HK-2 (cell line): Measurements from ENCODE around the gene SCGB3A1.

Experiments
- DNase-seq: peaks from one replicate; pipeline ENCODE4 v3.0.0-alpha.2; 2018; ENCODE audit not compliant: unreplicated experiment

Gene SCGB3A1

DNA sequence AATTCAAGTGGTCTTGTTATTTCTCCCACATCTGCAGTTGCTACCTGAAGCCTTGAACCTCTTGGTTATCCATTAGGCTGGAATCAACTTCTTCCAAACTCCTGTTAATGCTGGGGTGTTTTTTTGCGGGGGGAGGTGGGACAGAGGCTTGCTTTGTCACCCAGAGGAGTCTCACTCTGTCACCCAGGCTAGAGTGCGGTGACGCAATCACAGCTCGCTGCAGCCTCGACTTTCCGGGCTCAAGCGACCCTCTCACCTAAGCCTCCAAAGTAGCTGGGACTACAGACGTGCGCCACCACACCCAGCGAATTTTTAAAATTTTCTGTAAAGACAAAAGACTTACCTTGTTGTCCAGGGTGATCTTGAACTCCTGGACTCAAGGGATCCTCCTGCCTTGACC lies 4.4 kb downstream of the SCGB3A1 start:
- no peak for DNase-seq

DNA sequence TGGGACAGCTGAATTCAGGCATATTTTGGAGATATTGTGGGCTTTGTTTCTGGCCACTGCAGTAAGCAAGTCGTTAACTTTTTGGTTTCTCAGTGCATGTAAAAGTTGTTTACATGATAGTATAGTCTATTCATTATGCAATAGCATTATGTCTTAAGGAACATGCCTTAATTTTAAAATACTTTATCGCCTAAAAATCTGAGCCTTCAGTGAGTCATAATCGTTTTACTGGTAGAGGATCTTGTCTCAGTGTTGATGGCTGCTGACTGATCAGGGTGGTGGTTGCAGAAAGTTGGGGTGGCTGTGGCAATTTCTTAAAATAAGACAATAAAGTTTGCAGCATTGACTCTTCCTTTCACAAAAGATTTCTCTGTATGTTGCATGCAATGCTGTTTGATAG lies 5.1 kb downstream of the SCGB3A1 start:
- no peak for DNase-seq

DNA sequence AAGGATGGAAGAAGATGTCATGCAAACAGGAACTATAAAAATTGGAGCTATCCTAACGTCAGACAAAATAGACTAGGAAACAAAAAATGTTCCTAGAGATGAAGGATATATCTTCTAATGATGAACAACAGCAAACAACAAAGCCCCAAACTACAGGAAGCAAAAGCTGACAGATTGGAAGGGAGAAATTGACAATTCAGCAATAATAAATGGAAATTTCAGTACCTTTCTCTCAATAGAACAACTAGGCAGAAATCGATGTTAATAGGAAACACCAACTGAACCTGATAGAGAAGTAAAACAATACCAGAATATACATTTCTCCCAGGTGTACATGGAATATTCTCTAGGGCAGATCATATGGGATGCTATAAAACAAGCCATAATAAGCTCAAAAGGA lies 7.6 kb downstream of the SCGB3A1 start:
- DNase-seq = no peak

DNA sequence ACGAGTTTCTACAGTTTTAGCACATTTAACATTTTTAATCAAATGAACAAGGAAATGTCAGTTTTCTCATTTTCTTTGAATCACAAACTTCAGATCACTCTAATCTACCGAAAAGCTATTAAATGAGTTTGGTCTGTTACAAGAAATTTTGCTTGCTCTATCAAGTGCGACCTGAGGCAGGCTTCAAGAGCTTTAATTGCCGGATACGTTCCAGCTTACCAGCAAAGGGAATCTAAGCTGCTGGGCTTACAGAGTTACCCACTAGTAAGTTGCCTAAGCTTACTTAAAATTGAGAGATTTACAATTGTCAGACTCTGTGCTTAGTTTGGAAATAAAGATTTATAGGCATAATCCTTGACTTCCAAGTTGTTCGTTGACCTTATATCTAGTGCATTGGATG lies 10.6 kb downstream of the SCGB3A1 start:
- no peak for DNase-seq

DNA sequence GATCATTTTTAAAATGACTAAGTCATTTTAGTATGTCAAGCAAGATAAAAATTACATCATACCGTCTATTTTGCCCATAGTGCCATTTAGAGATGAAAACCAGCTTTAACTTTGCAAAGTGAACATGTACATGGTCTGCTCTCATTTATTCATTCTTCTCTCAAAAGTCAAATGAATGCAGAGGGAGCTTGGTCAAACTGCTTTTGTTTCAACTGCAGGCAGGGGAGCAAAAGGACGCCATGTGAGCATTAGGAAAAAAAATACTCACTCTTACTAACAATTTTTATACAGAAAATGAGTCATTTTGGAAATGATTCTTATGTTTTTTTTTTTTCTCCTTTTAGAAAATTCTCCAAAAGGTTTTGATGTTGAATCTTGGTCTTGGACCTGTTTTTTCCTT lies 15.7 kb downstream of the SCGB3A1 start:
- DNase-seq = no peak

DNA sequence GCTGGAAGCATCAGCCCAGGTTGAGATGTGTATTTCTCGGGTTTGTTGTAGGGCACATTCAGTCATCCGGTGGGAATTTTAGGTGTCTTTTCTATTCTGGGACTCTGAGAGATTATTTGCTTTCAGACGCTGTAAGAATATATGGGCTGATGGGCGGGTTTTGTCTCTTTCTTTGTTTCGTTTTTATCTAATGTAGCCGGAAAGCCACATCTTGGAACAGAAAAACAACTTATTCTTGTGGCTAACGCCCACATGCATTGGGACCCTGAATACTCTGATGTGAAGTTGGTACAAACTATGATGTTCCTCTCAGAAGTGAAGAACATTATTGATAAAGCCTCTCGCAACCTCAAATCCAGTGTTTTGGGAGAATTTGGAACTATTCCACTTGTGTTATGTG lies 22.4 kb downstream of the SCGB3A1 start:
- no peak for DNase-seq

DNA sequence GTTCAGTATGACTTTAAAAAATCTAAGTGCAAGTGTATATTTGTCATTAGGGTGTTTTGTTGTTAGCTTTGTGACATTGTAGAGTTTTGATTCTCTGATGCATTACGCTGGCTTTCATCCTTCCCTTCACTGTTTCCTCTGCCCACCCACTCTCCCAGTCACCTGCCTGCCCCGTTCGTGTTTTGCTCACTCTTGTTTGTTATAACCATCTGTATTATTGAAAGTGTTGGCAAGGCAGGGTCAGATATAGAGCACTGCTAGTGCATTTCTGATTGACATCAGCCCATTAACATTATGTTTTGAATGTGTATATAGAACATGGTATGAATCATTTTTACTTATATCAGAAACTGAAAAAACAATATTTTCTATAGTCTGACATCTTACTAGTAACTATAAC lies 27.3 kb downstream of the SCGB3A1 start:
- no peak for DNase-seq

DNA sequence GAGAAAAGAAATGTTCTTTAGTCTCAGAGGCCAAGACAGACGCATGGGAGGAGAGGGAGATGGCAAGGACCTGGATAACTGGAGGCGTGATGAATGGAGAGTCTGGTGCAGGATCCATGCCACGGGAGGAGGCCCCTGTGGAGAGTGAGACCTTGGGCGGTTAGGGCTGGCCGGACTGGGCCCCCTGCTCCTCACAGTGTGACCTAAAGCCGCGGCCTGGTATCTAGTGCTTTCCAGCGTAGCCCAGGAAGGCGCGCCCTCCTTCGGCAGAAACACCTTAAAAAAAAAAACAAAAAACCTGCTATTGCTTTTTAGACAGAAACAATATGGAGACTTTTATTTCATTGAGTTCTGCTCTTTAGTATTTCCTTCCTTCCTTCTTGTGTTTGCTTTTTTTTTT lies 33.1 kb downstream of the SCGB3A1 start:
- DNase-seq = no peak

DNA sequence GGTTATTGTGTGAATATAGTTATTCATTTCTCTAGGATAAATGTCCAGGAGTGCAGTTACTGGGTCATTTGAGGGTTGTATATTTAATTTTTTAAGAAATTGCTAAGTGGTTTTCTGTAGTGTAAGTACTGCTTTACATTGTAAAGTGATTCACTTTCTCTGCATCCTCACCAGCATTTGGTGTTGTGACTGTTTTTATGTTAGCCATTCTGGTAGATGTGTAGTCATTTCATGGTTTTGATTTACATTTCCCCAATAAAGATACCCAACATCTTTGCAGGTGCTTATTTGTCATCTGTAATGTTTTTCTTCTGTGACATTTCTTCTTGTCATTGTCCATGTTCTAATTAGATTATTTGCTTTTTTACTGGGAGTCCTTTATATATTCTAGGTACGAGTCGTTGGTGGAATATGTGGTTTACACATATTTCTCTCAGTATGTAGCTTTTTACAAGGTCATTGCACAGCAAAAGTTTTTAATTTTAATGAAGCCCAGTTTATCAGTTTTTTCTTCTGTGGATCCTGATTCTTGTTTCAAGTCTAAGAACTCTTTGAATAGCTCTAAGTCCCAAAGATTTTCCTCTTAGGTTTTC lies 34.0 kb downstream of the SCGB3A1 start:
- no peak for DNase-seq

DNA sequence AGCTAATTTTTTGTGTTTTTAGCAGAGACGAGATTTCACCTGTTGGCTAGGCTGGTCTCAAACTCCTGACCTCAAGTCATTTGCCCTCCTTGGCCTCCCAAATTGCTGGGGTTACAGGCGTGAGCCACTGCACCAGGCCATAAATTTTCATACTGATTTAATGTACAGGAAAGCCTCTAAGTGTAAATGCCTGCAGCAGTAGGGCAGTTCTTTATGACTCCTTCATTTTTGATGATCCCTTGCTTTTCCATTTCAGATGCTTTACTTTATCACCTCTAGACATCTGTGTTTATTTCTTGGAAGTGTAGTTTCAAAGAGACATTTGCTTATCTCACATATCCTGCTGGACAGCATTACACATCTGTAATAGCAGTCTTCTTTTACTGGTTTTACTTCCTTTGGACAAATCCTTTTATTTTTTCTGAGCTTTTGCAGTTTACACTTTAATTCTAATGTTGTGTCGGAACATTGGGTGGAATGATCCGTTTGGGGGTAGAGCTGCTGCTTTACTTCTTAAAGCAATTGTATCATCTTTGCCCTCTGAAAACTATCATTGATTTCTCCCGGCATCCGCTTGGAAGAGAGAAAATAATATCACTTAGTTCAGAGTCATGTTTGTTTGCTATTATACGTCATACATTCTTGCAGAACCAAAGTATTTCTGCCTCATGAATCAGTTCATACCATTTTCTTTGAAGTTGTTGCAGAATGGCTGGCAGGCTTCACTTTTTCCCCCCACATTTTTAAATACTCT lies 36.0 kb downstream of the SCGB3A1 start:
- no peak for DNase-seq

DNA sequence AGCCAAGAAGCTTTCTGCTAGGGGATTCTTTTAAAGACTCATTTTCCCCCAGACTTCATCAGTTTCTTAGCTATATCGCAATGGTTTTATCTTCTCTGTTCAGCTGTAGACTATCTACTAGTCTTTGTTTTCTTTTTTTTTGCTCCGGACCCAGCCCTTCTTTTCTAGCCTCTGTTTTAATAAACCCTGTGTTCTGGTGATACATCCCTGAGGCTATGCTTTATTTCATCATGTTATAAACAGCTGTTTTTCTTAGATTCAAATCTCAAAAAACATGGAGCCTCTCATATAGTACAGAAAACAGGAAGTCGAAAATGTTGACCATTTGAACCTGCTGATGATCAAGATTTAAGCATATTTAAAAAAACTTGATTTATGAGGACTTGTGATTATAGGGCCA lies 37.8 kb downstream of the SCGB3A1 start:
- no peak for DNase-seq

DNA sequence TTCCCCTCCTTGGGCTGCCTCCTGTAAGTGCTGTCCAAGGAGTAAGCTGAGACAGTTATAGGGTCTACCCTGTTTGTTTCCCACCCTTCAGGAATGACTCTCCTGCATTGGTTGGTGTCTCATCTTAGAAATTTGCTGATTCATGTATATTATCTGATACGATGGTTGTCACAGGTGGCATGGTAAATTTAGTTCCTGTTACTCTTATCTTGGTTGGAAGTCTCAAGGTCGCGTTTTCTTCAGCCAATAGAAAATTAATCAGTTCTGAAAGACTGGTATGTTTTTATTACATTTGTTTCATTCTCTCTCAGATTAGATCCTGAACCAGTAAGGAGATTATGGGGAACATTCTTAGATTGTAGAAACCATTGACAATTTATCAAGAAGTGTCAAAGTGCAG lies 42.7 kb downstream of the SCGB3A1 start:
- DNase-seq = no peak

DNA sequence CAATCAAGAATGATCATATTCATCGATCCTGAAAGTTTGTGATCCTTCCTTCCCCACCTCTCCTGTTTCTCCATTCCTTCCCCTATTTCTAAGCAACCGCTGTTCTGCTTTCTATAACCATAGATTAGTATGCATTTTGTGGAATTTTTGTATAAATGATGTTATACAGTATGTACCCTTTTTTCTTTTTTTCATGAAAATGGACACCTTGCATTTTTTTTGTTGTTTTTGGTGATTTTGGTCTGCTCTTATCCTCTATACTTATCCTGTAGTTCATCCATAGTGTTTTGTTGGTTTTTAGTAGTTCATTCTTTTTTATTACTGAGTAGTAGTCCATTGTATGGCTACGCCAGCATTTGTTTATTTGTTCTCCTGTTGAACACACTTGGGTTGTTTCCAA lies 46.1 kb downstream of the SCGB3A1 start:
- no peak for DNase-seq

DNA sequence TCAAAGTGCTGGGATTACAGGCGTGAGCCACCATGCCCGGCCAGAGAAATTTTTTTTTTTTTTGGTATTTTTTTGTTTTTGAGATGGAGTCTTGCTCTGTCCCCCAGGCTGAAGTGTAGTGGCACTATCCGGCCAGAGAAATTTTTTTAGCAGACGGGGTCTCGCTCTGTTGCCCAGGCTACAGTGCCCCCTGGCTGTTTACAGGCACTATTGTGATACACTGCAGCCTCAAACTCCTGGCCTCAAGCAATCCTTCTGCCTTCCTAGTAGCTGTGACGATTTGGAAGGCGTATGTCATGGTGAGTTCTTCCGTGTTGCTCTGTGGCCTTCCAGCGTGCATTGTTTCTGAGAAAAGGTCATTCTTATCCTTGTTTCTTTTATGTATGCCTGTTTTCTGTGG lies 49.6 kb downstream of the SCGB3A1 start:
- DNase-seq = no peak
